Stimulated activated CD8-positive, alpha-beta memory T cell treated with anti-CD3 and anti-CD28 coated beads, Interleukin-15, amount 100 ng/mL, for 48 hours (primary cell): ENCODE data around the gene MRPL52.
"Not testable (repeated sequence)": the region's sequence is repeated elsewhere in the genome, so short reads cannot be mapped to it uniquely, and the experiment has no call there.

Experiments
- DNase-seq, 2 donors: peaks; one replicate each; pipeline ENCODE4 v3.0.0-alpha.2; 2020; ENCODE audit warnings: low read depth in 2 of 2

MRPL52 gene

DNA sequence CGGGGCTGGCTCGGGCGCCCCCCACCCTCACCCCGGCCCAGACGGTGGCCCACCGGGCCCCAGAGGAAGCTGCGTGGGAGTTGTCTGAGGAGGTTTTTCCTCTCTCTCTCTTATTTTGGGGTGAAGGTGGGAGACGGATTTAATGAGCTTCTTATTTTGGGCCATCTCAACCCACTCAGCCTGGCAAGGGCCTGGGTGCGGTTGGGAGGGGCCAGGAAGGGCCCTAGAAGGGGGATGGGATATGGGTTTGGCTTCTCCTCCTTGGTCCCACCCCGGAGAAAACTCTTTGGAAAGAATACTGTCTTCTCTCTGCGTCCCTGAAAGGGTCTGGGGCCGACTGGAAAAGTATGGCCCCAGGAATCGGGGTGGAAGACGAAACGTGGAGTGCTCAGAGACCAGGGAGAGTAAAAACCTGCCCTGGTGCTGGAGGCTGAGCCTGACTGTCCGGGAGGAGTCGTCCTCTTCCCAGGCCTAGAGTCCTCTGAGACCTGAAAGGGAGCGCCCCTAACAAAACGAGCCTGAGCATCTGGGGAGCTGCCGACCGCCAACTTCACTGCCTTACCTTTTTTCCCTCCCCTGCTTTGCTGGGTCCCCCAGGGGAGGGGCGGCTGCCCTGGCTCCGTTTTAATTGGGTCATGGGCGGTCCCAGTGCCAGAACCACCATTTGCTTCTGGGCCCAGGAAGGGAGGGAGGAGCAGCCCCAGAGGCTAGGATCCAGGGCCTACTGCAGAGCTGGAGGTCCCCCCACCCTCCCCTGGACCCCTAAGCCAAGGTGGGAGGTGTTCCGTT is 8.3 kb downstream of the MRPL52 start:
- DNase-seq, result no peak

DNA sequence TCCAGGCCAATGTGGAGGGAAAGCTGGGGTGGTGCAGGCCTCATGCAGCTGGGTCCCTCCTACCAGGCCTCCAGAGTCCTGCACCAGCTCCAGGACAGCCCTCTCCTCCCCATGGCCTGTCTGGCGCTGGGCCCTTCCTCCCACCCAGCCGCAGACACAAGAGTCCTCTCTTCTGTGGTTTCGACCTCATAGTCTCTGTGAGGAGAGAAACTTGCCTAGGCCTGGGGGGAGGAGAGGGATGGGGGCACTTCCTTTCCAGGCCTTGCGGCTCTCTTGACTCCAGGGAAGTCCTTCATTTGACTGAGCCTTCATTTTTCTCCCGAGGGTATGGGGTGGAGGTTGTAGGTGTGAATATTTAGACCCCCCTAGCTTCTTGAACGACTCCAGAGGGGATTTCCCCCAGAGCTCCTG is 8.9 kb downstream of the MRPL52 start:
- no peak for DNase-seq

- no peak for DNase-seq
These were observed 9.6 kb downstream of the MRPL52 start for GRCh38 chr14:22839159-22839779.

GRCh38 chr14:22841311-22841710 is 11.6 kb downstream of the MRPL52 start:
- no peak for DNase-seq

GRCh38 chr14:22841769-22842168 is 12.1 kb downstream of the MRPL52 start:
- no peak for DNase-seq

- DNase-seq, result no peak
These were observed 12.8 kb downstream of the MRPL52 start for GRCh38 chr14:22842211-22843122.

- DNase-seq, result no peak
These were observed 13.6 kb downstream of the MRPL52 start for GRCh38 chr14:22843123-22843925.

- DNase-seq, result no peak
These were observed 14.8 kb downstream of the MRPL52 start for GRCh38 chr14:22844221-22845102.

DNA sequence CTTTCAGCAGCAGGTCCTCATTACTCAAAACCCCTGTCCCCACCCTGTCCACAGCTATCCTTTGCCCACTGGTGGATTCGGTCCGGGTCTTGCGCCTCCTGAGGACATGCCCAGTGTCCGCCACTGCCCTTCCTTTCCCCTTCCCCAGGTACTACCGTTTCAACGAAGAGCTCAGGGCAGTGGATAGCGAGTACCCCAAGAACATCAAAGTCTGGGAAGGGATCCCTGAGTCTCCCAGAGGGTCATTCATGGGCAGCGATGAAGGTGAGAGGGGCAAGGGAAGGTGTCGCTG is 15.4 kb downstream of the MRPL52 start:
- no peak for DNase-seq

DNA sequence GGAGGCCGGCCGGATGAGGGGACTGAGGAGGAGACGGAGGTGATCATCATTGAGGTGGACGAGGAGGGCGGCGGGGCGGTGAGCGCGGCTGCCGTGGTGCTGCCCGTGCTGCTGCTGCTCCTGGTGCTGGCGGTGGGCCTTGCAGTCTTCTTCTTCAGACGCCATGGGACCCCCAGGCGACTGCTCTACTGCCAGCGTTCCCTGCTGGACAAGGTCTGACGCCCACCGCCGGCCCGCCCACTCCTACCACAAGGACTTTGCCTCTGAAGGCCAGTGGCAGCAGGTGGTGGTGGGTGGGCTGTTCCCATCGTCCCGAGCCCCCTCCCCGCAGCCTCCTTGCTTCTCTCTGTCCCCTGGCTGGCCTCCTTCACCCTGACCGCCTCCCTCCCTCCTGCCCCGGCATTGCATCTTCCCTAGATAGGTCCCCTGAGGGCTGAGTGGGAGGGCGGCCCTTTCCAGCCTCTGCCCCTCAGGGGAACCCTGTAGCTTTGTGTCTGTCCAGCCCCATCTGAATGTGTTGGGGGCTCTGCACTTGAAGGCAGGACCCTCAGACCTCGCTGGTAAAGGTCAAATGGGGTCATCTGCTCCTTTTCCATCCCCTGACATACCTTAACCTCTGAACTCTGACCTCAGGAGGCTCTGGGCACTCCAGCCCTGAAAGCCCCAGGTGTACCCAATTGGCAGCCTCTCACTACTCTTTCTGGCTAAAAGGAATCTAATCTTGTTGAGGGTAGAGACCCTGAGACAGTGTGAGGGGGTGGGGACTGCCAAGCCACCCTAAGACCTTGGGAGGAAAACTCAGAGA is 16.3 kb downstream of the MRPL52 start:
- no peak for DNase-seq

DNA sequence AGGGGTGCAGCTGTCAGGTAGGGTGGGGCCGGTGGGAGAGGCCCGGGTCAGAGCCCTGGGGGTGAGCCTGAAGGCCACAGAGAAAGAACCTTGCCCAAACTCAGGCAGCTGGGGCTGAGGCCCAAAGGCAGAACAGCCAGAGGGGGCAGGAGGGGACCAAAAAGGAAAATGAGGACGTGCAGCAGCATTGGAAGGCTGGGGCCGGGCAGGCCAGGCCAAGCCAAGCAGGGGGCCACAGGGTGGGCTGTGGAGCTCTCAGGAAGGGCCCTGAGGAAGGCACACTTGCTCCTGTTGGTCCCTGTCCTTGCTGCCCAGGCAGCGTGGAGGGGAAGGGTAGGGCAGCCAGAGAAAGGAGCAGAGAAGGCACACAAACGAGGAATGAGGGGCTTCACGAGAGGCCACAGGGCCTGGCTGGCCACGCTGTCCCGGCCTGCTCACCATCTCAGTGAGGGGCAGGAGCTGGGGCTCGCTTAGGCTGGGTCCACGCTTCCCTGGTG is 17.2 kb downstream of the MRPL52 start:
- no peak for DNase-seq

- no peak for DNase-seq
These were observed 18.1 kb downstream of the MRPL52 start for GRCh38 chr14:22847661-22848341.

- DNase-seq, result no peak
These were observed 18.9 kb downstream of the MRPL52 start for GRCh38 chr14:22848351-22849164.

DNA sequence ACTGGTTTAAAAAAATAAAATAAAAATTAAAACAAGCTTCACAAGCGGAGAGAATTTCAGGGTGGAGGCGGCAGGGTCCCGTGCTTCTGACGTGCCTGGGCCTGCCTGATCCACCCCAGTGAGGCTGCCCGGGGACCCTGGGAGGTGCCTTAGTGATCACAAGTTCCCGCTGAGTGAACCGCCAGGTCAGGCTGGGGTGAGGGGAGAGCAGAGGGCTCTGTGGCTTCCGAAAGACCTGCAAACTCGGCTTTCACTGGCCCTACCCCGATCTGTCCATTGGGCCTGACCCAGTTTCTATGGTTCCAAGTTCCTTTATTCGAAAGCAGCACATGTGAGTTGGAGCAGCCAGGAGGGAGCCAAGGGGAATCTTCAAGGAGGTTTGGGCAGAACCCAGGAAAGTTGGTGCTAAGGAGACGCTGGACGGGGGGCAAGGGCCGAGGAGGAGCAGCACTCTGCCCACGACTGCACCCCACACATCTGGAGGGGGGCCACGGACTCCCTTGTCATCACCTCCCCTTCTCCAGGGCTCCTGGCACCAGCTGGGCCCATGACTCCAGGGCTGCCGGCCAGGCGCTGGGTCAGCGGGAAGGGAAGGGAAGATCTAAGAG is 19.6 kb downstream of the MRPL52 start:
- no peak for DNase-seq

DNA sequence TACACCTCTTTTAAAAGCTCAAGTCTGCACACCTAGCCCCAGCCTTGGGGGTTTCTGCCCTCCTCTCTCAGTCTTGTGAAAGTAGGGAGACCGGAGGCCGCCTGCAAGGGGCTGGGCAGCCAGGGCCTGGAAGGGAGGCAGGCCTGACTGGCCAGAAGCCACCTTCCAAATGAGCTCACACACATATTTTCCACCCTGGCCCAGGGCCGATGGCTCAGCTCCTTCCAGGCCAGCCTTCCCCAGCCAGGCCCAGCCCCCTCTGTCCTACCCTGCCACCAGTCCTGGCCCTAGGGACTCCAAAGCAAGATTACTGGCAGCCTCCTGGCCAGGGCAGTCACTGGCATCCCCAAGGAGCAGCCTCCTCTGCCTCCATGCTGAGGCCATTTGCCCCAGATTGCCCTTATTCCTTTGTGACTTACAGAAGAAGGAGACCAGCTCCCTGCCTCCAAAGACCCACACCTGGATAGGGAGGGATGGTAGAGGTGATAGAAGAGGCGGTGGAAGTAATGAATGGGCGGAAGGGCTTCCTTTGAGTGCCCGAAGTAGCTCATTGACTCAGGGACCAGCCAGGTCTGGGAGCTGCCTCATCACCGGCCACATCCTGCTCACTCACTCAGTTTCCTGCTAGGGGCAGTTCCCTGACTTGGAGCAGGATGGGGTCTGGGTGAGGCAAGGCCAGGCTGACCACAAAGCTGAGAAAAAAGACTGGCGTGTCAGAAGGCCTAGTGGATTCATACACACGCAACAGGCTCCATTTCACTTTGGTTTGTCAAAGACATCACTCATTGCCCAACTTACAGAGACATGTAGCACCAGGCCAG is 21.5 kb downstream of the MRPL52 start:
- DNase-seq, result peak; percentile 29 to 39

DNA sequence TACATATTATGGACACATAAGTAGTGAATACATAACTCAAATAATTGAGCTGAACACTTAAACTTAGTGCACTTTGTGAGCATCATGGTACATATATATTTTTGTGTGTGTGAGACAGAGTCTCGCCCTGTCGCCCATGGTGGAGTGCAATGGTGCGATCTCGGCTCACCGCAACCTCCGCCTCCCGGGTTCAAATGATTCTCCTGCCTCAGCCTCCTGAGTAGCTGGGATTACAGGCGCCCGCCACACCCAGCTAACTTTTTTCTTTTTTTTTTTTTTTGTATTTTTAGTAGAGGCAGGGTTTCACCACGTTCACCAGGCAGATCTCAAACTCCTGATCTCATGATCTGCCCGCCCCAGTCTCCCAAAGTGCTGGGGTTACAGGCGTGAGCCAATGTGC is 22.5 kb downstream of the MRPL52 start:
- DNase-seq, result not testable (repeated sequence)

DNA sequence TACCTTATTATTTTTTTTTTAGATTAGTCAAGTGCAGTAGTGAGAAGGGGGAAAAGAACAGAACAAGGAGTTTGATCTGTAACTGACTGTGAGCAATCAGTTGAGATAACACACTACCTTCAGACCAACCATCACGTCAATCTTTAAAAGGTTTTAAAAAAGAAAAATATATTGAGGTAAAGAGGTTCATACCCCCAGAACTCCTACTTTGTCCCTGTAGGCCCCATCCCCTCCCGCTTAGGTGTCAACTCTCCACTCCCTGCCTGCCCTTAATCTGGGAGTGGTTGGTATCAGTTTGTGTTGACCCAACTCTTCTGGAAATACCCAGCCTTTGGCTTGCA is 22.9 kb downstream of the MRPL52 start:
- DNase-seq, result no peak
